Sigmoid colon (tissue), 7 donors: ENCODE data around the gene ACTL8. TPM values are rescaled to one million over a fixed set of nuclear protein-coding genes. Genes with fewer than 3 reads are reported as not detected.

Source experiments
- DNase-seq: peaks from one replicate; pipeline ENCODE4 v3.0.0-alpha.2; 2019
- H3K27ac ChIP-seq, 4 donors: fragments of 200-600 bp; sonication (generic); one replicate each; pipeline ENCODE4 v1.5.1; 2016 to 2019; ENCODE audit warnings: mild to moderate bottlenecking in 1 of 4
- H3K27me3 ChIP-seq, 3 donors: fragments of 200-600 bp; sonication (generic); one replicate each; pipeline ENCODE4 v1.5.1; 2019; ENCODE audit warnings: mild to moderate bottlenecking in 1 of 3
- H3K36me3 ChIP-seq, 4 donors: fragments of 200-600 bp; sonication (generic); one replicate each; pipeline ENCODE4 v1.5.1; 2016 to 2019
- H3K4me1 ChIP-seq, 4 donors: fragments of 200-600 bp; sonication (generic); one replicate each; pipeline ENCODE4 v1.5.1; 2017 to 2019
- H3K4me3 ChIP-seq, 4 donors: fragments of 200-600 bp; sonication (generic); one replicate each; pipeline ENCODE4 v1.5.1; 2017 to 2019; ENCODE audit warnings: mild to moderate bottlenecking in 2 of 4, moderate library complexity in 1 of 4
- H3K9me3 ChIP-seq, 4 donors: fragments of 200-600 bp in 3 of 4; sonication (generic) in 3 of 4; one replicate each; pipeline versions ENCODE4 v1.5.1 to v1.6.1; 2013 to 2019
- CTCF ChIP-seq, 4 experiments: fragments of 450-650 bp in 3 of 4; fragments of 200-600 bp in 1 of 4; IDR thresholded peaks; one replicate each; pipeline ENCODE4 v1.5.1; 2016 to 2019; ENCODE audit warnings: antibody characterized with exemption in 4 of 4, mild to moderate bottlenecking in 3 of 4, moderate library complexity in 2 of 4
- EP300 ChIP-seq, 4 donors: sonication (generic); formaldehyde crosslinking; IDR thresholded peaks; one replicate each; pipeline ENCODE4 v1.6.1; 2017; ENCODE audit warnings: antibody characterized with exemption in 4 of 4
- POLR2A ChIP-seq, 2 donors: fragments of 450-650 bp; IDR thresholded peaks; one replicate each; pipeline ENCODE4 v1.6.1; 2016; ENCODE audit warnings: antibody characterized with exemption in 2 of 2, mild to moderate bottlenecking in 2 of 2, moderate library complexity in 2 of 2
- POLR2AphosphoS5 ChIP-seq, 4 donors: sonication (generic); formaldehyde crosslinking; IDR thresholded peaks; one replicate each; pipeline ENCODE4 v1.6.1; 2017; ENCODE audit warnings: antibody characterized with exemption in 4 of 4
- WGBS, 2 donors: extraction: QIAGEN DNeasy Blood & Tissue Kit; methylation state at CpG; one replicate each; pipeline ENCODE4 v1.1.7; 2013; 5-methylcytosine and 5-hydroxymethylcytosine counted together
- intact Hi-C: fragments of 100-400 bp; cut with DNase I; formaldehyde crosslinking; loops from one replicate; pipeline ENCODE4 v1.15.1; 2023
- polyA plus RNA-seq, 3 donors: library from polyadenylated mRNA; stranded (reverse); fragments of 200-250 nt; gene quantifications; one replicate each; pipeline ENCODE4 v1.2.3, GENCODE V29; 2013
- total RNA-seq, 4 donors: library from RNA; depleted of rRNA; stranded (reverse); fragments of >200 nt; gene quantifications; one replicate each; pipeline ENCODE4 v1.1.0, GENCODE V29; 2016
- donor health status: healthy with polysubstance abuse.
- donor health status: Bipolar disorder and iron deficiency.
- donor health status: healthy.

Gene ACTL8, protein sequence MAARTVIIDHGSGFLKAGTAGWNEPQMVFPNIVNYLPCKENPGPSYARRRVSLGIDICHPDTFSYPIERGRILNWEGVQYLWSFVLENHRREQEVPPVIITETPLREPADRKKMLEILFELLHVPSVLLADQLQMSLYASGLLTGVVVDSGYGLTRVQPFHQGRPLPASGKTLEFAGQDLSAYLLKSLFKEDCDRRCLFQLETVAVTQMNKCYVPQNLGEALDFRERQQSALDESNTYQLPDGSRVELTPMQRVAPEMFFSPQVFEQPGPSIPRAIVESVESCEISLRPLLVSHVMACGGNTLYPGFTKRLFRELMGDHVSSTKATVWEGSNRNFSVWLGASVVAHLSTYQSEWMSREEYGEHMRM
- total RNA-seq (not detected), polyA plus RNA-seq (under 1 TPM in 1 of 3 donors, not detected in 2; 0.63 TPM)

DNA sequence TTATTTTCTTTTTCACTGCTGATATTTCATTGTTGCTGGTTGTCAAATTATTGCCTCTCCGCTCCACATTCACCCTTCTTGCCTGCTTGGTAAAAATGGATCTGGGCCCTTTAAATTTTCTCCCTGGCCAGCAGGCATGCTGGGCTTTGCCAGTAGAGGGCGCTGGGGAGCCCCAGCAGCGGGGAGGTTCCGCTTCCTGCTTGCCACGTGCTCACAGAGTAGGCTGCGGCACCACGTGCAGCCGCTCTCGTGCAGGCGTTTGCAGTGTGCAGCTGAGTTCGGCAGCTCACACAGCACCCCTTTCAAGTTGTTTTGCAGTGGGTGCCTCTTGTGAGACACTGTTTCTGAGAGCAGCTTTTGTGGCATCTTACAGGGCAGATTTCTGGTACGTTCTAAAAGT, at the start of gene ACTL8:
Gene ACTL8, plus strand, starts transcription at position 214 of the 400 bp plus-strand sequence. CDS start 67,676 bp downstream, outside the sequence.
- Histone ChIP-seq H3K9me3 (peaks cover 25 to 30% (median 28%) of the 10 kb centered on the region in 4 donors), H3K36me3 (no peaks in the 10 kb centered on the region), H3K27ac (no peak within 1 kb of the TSS), H3K4me3 (no peak within 1 kb of the TSS), H3K4me1 (no peaks in the 10 kb centered on the region), H3K27me3 (no peaks in the 10 kb centered on the region)
- 60 to 62% methylated on average over 12 of the region's 12 CpGs for WGBS, 2 donors
- DNase-seq, result no peak
- TF ChIP-seq EP300 (IDR thresholded peaks at IDR 0.05) (no peak), POLR2A (IDR thresholded peaks at IDR 0.05) (no peak), POLR2AphosphoS5 (IDR thresholded peaks at IDR 0.05) (no peak), CTCF (IDR thresholded peaks at IDR 0.05) (no peak)
- intact Hi-C loops, result no loop called here

DNA sequence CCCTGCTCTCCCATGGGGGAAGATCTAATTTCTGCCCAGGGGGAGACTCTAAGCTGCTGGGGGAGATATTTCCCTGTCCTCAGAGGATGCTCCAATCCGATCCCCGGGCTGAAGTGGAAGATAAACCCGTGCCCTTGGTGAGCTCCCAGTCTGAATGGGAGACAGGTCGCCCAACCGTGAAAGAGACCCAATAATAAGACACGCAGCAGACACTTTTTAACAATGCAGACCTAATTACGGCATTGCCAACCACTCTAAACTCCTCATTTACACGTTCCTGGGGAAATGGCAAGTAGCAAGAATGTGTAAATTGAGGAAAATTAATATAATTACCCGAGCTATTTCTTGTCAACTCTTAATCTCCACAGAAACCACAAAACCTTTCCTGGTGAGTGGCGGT, 48.7 kb upstream of the ACTL8 start:
- H3K27me3 ChIP-seq, result no peaks in the 10 kb centered on the region
- TF ChIP-seq CTCF (IDR thresholded peaks at IDR 0.05) (no peak), EP300 (IDR thresholded peaks at IDR 0.05) (no peak), POLR2A (IDR thresholded peaks at IDR 0.05) (no peak), POLR2AphosphoS5 (IDR thresholded peaks at IDR 0.05) (no peak)
- H3K4me1 ChIP-seq, result no peaks in the 10 kb centered on the region
- H3K27ac ChIP-seq, result no peak overlapping the region
- no peak overlapping the region for H3K4me3 ChIP-seq
- H3K9me3 ChIP-seq, result peaks cover 0 to 5% (median 0%) of the 10 kb centered on the region in 4 donors
- no peaks in the 10 kb centered on the region for H3K36me3 ChIP-seq
- WGBS, 2 donors, result 72 to 78% methylated on average over 10 of the region's 10 CpGs
- DNase-seq, result no peak
- intact Hi-C loops, result no loop called here

- no peak for TF ChIP-seq POLR2A (IDR thresholded peaks at IDR 0.05)
- TF ChIP-seq CTCF (IDR thresholded peaks at IDR 0.05), result no peak
- no peak for TF ChIP-seq POLR2AphosphoS5 (IDR thresholded peaks at IDR 0.05)
- no peak for TF ChIP-seq EP300 (IDR thresholded peaks at IDR 0.05)
- peaks cover 0 to 5% (median 0%) of the 10 kb centered on the region in 4 donors for H3K9me3 ChIP-seq
- DNase-seq, result no peak
- intact Hi-C loops, result no loop called here
- no peaks in the 10 kb centered on the region for H3K4me1 ChIP-seq
- no peak overlapping the region for H3K4me3 ChIP-seq
- no peak overlapping the region for H3K27ac ChIP-seq
- 90% methylated on average over 3 of the region's 3 CpGs for WGBS, 2 donors
- H3K36me3 ChIP-seq, result no peaks in the 10 kb centered on the region
- no peaks in the 10 kb centered on the region for H3K27me3 ChIP-seq
Observed at GRCh38 chr1:17709981-17710380, 45.2 kb upstream of the ACTL8 start.

- H3K9me3 ChIP-seq, result peaks cover 0 to 5% (median 0%) of the 10 kb centered on the region in 4 donors
- no peaks in the 10 kb centered on the region for H3K36me3 ChIP-seq
- H3K27me3 ChIP-seq, result no peaks in the 10 kb centered on the region
- no peak for DNase-seq
- 73 to 84% methylated on average over 4 of the region's 4 CpGs for WGBS, 2 donors
- H3K4me3 ChIP-seq, result no peak overlapping the region
- no peak overlapping the region for H3K27ac ChIP-seq
- intact Hi-C loops, result no loop called here
- TF ChIP-seq CTCF (IDR thresholded peaks at IDR 0.05), result no peak
- TF ChIP-seq EP300 (IDR thresholded peaks at IDR 0.05), result no peak
- no peak for TF ChIP-seq POLR2AphosphoS5 (IDR thresholded peaks at IDR 0.05)
- no peak for TF ChIP-seq POLR2A (IDR thresholded peaks at IDR 0.05)
- no peaks in the 10 kb centered on the region for H3K4me1 ChIP-seq
Observed at GRCh38 chr1:17710889-17711576, 44.1 kb upstream of the ACTL8 start.
